Measurements from ENCODE around the gene CSH1.
"Not testable (repeated sequence)": the region's sequence is repeated elsewhere in the genome, so short reads cannot be mapped to it uniquely, and the experiment has no call there.

Gene CSH1

GRCh38 chr17:63926164-63926563 lies 29.8 kb upstream of the CSH1 start:
- no peak overlapping the region for H3K27ac ChIP-seq
- no peak for TF ChIP-seq ZFX (IDR thresholded peaks at IDR 0.05)
- TF ChIP-seq, protein P1, sequence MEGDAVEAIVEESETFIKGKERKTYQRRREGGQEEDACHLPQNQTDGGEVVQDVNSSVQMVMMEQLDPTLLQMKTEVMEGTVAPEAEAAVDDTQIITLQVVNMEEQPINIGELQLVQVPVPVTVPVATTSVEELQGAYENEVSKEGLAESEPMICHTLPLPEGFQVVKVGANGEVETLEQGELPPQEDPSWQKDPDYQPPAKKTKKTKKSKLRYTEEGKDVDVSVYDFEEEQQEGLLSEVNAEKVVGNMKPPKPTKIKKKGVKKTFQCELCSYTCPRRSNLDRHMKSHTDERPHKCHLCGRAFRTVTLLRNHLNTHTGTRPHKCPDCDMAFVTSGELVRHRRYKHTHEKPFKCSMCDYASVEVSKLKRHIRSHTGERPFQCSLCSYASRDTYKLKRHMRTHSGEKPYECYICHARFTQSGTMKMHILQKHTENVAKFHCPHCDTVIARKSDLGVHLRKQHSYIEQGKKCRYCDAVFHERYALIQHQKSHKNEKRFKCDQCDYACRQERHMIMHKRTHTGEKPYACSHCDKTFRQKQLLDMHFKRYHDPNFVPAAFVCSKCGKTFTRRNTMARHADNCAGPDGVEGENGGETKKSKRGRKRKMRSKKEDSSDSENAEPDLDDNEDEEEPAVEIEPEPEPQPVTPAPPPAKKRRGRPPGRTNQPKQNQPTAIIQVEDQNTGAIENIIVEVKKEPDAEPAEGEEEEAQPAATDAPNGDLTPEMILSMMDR (conservative IDR thresholded peaks at IDR 0.05) = no peak

DNA sequence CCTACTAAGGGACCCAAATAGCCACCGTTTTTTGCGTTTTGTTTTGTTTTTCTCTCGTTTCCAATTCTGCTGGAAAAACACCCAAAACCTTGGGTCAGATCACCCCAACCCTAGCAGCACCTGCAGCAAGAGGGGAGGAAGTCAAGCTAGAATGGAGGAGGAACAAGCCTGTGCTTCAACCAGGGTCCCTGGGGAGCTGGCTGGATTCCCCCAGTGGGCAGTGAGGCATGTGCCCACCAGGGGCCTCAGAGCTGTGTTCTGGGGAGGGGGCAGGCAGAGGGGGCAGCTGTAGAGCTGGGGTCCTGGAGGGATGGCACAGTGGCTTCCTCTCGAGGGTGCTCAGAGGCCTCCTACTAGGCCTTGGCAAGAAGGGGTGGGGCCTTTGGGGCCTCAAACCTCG lies 29.2 kb upstream of the CSH1 start:
- no peak for TF ChIP-seq ZFX (IDR thresholded peaks at IDR 0.05)
- TF ChIP-seq, protein P1 (conservative IDR thresholded peaks at IDR 0.05) = no peak
- H3K27ac ChIP-seq = no peak overlapping the region

DNA sequence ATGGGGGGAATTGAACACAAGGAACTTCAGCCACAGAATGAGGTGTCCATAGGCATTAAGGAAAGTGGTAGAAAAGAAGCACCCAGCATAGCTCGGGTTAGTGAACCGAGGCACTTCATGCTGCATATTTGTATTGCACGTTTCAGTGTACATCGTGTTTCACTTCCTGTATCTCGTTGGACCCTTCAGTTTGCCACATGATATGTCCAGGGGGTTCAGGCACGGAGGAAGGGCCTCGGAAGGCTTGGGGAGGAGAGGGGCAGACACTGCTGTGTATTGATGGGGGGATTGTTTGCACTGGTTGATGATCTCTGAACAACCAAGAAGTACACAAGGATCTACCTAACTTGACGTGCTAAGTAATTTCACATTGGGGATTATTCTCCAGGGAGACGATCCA lies 26.0 kb upstream of the CSH1 start:
- not testable (repeated sequence) for H3K27ac ChIP-seq

GRCh38 chr17:63920779-63921178 lies 24.4 kb upstream of the CSH1 start:
- H3K27ac ChIP-seq = not testable (repeated sequence)

DNA sequence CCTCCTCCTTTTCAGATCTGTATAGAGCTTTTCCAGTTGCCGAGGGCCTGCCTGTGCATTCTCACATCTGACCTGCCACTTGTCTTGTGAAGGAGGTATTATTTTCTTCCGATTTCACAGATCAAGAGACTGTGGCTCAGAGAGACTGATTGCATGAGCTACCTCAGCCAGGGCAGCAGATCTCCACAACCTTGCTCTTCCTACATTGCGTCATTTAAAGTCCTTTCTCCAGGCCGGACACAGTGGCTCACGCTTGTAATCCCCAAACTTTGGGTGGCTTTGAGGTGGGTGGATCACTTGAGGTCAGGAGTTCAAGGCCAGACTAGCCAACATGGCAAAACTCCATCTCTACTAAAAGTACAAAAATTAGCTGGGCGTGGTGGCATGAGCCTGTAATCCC lies 23.7 kb upstream of the CSH1 start:
- not testable (repeated sequence) for H3K27ac ChIP-seq

GRCh38 chr17:63919311-63919723 lies 22.9 kb upstream of the CSH1 start:
- no peak for TF ChIP-seq ZFX (IDR thresholded peaks at IDR 0.05)
- TF ChIP-seq, protein P1 (conservative IDR thresholded peaks at IDR 0.05) = peak; percentile 92
- H3K27ac ChIP-seq = no peak overlapping the region

DNA sequence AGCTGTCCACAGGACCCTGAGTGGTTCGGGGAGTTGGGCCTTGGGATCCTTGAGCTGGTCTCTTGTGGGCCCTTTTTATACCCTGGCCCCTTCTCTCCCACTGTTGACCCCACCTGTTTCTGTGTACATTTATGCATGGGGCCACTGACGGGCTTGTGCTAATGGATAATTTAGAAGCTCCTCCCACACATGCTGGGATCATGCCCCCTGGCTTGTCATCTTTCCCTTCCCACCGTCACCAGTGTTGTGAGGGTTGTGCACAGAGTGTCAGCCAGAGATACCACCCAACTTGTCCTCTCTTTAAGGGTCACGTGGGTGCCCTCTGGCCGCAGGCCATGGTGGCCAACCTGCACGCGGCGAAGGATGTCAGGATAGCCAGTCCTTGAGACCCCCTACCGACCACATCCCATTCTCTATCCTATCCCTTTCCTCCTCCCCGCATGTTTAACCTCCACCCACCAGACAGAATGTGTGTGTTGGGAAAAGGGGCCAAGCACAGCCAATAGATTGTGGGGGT lies 22.5 kb upstream of the CSH1 start, which contains the start of gene GH1:
Gene GH1, minus strand, starts transcription at position 51 of the 517 bp plus-strand sequence. CDS start 63 bp downstream, outside the sequence.
- not testable (repeated sequence) for H3K27ac ChIP-seq

GRCh38 chr17:63918305-63918704 lies 21.9 kb upstream of the CSH1 start:
- no peak overlapping the region for H3K27ac ChIP-seq
- TF ChIP-seq, protein P1 (conservative IDR thresholded peaks at IDR 0.05) = no peak
- TF ChIP-seq ZFX (IDR thresholded peaks at IDR 0.05) = no peak

DNA sequence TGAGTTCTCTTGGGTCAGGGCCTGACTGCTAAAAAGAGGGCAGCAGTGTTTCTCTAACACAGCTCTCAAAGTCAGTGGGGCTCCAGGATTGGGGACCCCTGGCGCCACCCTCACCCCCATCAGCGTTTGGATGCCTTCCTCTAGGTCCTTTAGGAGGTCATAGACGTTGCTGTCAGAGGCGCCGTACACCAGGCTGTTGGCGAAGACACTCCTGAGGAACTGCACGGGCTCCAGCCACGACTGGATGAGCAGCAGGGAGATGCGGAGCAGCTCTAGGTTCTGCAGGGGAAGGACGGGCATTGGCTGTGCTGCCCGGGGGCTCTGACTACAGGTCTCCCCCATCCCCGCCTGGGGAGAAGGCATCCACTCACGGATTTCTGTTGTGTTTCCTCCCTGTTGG lies 21.3 kb upstream of the CSH1 start:
- TF ChIP-seq ZFX (IDR thresholded peaks at IDR 0.05) = no peak
- TF ChIP-seq, protein P1 (conservative IDR thresholded peaks at IDR 0.05) = no peak
- no peak overlapping the region for H3K27ac ChIP-seq

- not testable (repeated sequence) for H3K27ac ChIP-seq
Measured at GRCh38 chr17:63917206-63917605, 20.8 kb upstream of the CSH1 start.
